DMS114 treated with DMSO at 0.1 percent for 48 hours (cell line): Measurements from ENCODE around the gene PSMD2.

Experiments used
- DNase-seq: peaks from one replicate; lab custom pipeline; 2025; ENCODE audit not compliant: unreplicated experiment; lab: John Stamatoyannopoulos, UW

Gene PSMD2

GRCh38 chr3:184354121-184354728 is 55.2 kb downstream of the PSMD2 start:
- DNase-seq: no peak

GRCh38 chr3:184354754-184355153 is 55.7 kb downstream of the PSMD2 start:
- DNase-seq: no peak

- no peak for DNase-seq
Observed at GRCh38 chr3:184355261-184356040, 56.4 kb downstream of the PSMD2 start.

GRCh38 chr3:184357248-184358123 is 58.4 kb downstream of the PSMD2 start:
- DNase-seq: no peak

- DNase-seq: no peak
Observed at GRCh38 chr3:184358124-184358767, 59.2 kb downstream of the PSMD2 start.
